ENCODE data around the gene FUOM. TPM values are rescaled to one million over a fixed set of nuclear protein-coding genes. Genes with fewer than 3 reads are reported as not detected.
"Not testable (repeated sequence)": the region's sequence is repeated elsewhere in the genome, so short reads cannot be mapped to it uniquely, and the experiment has no call there.

The FUOM gene
- total RNA-seq, 1 experiment from 2014 or later, result 33.3 TPM

GRCh38 chr10:133324198-133324792 lies 33.5 kb downstream of the FUOM start:
- ChIA-PET POLR2A (ENCODE audit: unreplicated experiment) (no interaction called here), CTCF (no interaction called here)
- Histone ChIP-seq H3K36me3 (ENCODE audit: low read depth, low read length) (no peaks in the 10 kb centered on the region), H3K79me2 (ENCODE audit: low read length) (no peaks in the 10 kb centered on the region), H3K9me2 (replicated peaks; ENCODE audit: low read length) (no peaks in the 10 kb centered on the region), H2AFZ (ENCODE audit: low read length) (no peak overlapping the region; the same call in 1 of the 2 replicates), H3K9ac (ENCODE audit: low read length) (no peak overlapping the region), H3K4me2 (ENCODE audit: low read length) (peak overlapping the region; percentile 59; the same call in 1 of the 2 replicates), H3F3A (ENCODE audit: low read length, unreplicated experiment) (peaks cover 4% of the 10 kb centered on the region), H3K4me1 (ENCODE audit: insufficient read depth, low read length) (peaks cover 15% of the 10 kb centered on the region), H4K20me1 (ENCODE audit: low read length) (no peaks in the 10 kb centered on the region), H3K27me3 (ENCODE audit: low read length) (peaks cover 11% of the 10 kb centered on the region; the same call in 1 of the 2 replicates), H3K27ac (ENCODE audit: low read length) (no peak overlapping the region), H3K4me3 (ENCODE audit: low read length) (peak overlapping the region; percentile 50), H3K9me3 (ENCODE audit: low read length) (no peaks in the 10 kb centered on the region)
- BruUV-seq (replicated peaks), result no TSS peak
- TF ChIP-seq CTCF (conservative IDR thresholded peaks at IDR 0.05; ENCODE audit: low read depth, low read length), result no peak
- no peak for TF ChIP-seq EZH2 (IDR thresholded peaks at IDR 0.05; ENCODE audit: low read length, unreplicated experiment)
- ATAC-seq (peak; percentile 64), DNase-seq (peak; percentile 36)
- intact Hi-C loops (cut with micrococcal nuclease), result loop anchor here (10.0 kb wide), 1 partner anchor 181 kb away; no protein-coding TSS in a partner anchor

- H3K4me2 ChIP-seq (ENCODE audit: low read length); H4K20me1 ChIP-seq (ENCODE audit: low read length); H3K27ac ChIP-seq (ENCODE audit: low read length); POLR2A ChIA-PET (ENCODE audit: unreplicated experiment); BruUV-seq (replicated peaks); H3K36me3 ChIP-seq (ENCODE audit: low read depth, low read length); H3K9ac ChIP-seq (ENCODE audit: low read length); H3F3A ChIP-seq (ENCODE audit: low read length, unreplicated experiment); H3K79me2 ChIP-seq (ENCODE audit: low read length); DNase-seq; H3K9me2 ChIP-seq (replicated peaks; ENCODE audit: low read length); H3K4me1 ChIP-seq (ENCODE audit: insufficient read depth, low read length); H3K4me3 ChIP-seq (ENCODE audit: low read length); H2AFZ ChIP-seq (ENCODE audit: low read length); ATAC-seq; CTCF ChIA-PET; H3K9me3 ChIP-seq (ENCODE audit: low read length): not testable (repeated sequence)
- H3K27me3 ChIP-seq (ENCODE audit: low read length), result peaks cover 11% of the 10 kb centered on the region; the same call in 1 of the 2 replicates
- intact Hi-C loops (cut with micrococcal nuclease), result loop anchor here (10.0 kb wide), 1 partner anchor 183 kb away; no protein-coding TSS in a partner anchor
Observed at GRCh38 chr10:133322064-133322709, 35.6 kb downstream of the FUOM start.

- intact Hi-C loops (cut with micrococcal nuclease), result loop anchor here (10.0 kb wide), 1 partner anchor 184 kb away; no protein-coding TSS in a partner anchor
- H3K9me3 ChIP-seq (ENCODE audit: low read length); H3K36me3 ChIP-seq (ENCODE audit: low read depth, low read length); H3K4me3 ChIP-seq (ENCODE audit: low read length); H3K4me2 ChIP-seq (ENCODE audit: low read length); H3K4me1 ChIP-seq (ENCODE audit: insufficient read depth, low read length); H3K27me3 ChIP-seq (ENCODE audit: low read length); H2AFZ ChIP-seq (ENCODE audit: low read length); DNase-seq; H3K79me2 ChIP-seq (ENCODE audit: low read length); ATAC-seq; H3F3A ChIP-seq (ENCODE audit: low read length, unreplicated experiment); H3K9me2 ChIP-seq (replicated peaks; ENCODE audit: low read length); H4K20me1 ChIP-seq (ENCODE audit: low read length); POLR2A ChIA-PET (ENCODE audit: unreplicated experiment); H3K9ac ChIP-seq (ENCODE audit: low read length); H3K27ac ChIP-seq (ENCODE audit: low read length); CTCF ChIA-PET; BruUV-seq (replicated peaks): not testable (repeated sequence)
Observed at GRCh38 chr10:133320852-133321422, 36.9 kb downstream of the FUOM start.
